NCI-H128 (cell line): ENCODE data around the gene PPT2.

Source experiments
- DNase-seq: peaks from one replicate; lab custom pipeline; 2025; ENCODE audit not compliant: unreplicated experiment; lab: John Stamatoyannopoulos, UW

The PPT2 gene

GRCh38 chr6:32151863-32152768 lies 1.8 kb upstream of the PPT2 start, which contains the start of gene PRRT1:
Gene PRRT1 (minus strand): TSS chr6:32151939. CDS start chr6:32151827, 112 bp downstream.
- DNase-seq: no peak

- DNase-seq: no peak
Measured at GRCh38 chr6:32152769-32153563, 975 bp upstream of the PPT2 start.

GRCh38 chr6:32154514-32155161 lies 697 bp downstream of the PPT2 start:
- DNase-seq: peak; percentile 41

GRCh38 chr6:32156891-32157290 lies 3.0 kb downstream of the PPT2 start:
- DNase-seq: no peak

- DNase-seq: no peak
Measured at GRCh38 chr6:32158052-32158451, 4.1 kb downstream of the PPT2 start.

- no peak for DNase-seq
Measured at GRCh38 chr6:32163559-32164258, 9.8 kb downstream of the PPT2 start.

GRCh38 chr6:32164295-32164694 lies 10.4 kb downstream of the PPT2 start, which contains the start of gene EGFL8:
Gene EGFL8 (plus strand): TSS chr6:32164595. CDS start chr6:32166166, 1,571 bp downstream.
- DNase-seq: no peak

- no peak for DNase-seq
Measured at GRCh38 chr6:32166411-32167061, 12.6 kb downstream of the PPT2 start.

GRCh38 chr6:32167154-32167760 lies 13.3 kb downstream of the PPT2 start:
- DNase-seq: no peak

GRCh38 chr6:32167761-32168262 lies 13.9 kb downstream of the PPT2 start:
- no peak for DNase-seq

- no peak for DNase-seq
Measured at GRCh38 chr6:32168350-32168749, 14.4 kb downstream of the PPT2 start.

- DNase-seq: no peak
Measured at GRCh38 chr6:32168807-32169591, 15.1 kb downstream of the PPT2 start.

GRCh38 chr6:32170294-32170693 lies 16.4 kb downstream of the PPT2 start:
- DNase-seq: no peak

- DNase-seq: no peak
Measured at GRCh38 chr6:32171234-32171633, 17.3 kb downstream of the PPT2 start.

GRCh38 chr6:32173051-32173727 lies 19.2 kb downstream of the PPT2 start:
- no peak for DNase-seq

- no peak for DNase-seq
Measured at GRCh38 chr6:32174416-32174815, 20.5 kb downstream of the PPT2 start.

- no peak for DNase-seq
Measured at GRCh38 chr6:32175322-32175710, 21.4 kb downstream of the PPT2 start.
